BLaER1 (cell line): ENCODE data around the gene PLA2G10.
"Not testable (repeated sequence)": the region's sequence is repeated elsewhere in the genome, so short reads cannot be mapped to it uniquely, and the experiment has no call there.

Source experiments
- H3K27ac ChIP-seq: shearing (Covaris generic); formaldehyde crosslinking; 2 replicates; pipeline ENCODE4 v1.8.1; 2022
- H3K27me3 ChIP-seq: shearing (Covaris generic); formaldehyde crosslinking; 2 replicates; pipeline ENCODE4 v1.8.1; 2022
- H3K36me3 ChIP-seq: shearing (Covaris generic); formaldehyde crosslinking; 2 replicates; pipeline ENCODE4 v1.8.1; 2022
- H3K4me1 ChIP-seq: shearing (Covaris generic); formaldehyde crosslinking; 2 replicates; pipeline ENCODE4 v1.8.1; 2022
- H3K4me2 ChIP-seq: shearing (Covaris generic); formaldehyde crosslinking; 2 replicates; pipeline ENCODE4 v1.8.1; 2022
- H3K4me3 ChIP-seq: shearing (Covaris generic); formaldehyde crosslinking; 2 replicates; pipeline ENCODE4 v1.8.1; 2022
- H3K9ac ChIP-seq: shearing (Covaris generic); formaldehyde crosslinking; 2 replicates; pipeline ENCODE4 v1.8.1; 2022
- H3K9me3 ChIP-seq: shearing (Covaris generic); formaldehyde crosslinking; 2 replicates; pipeline ENCODE4 v1.8.1; 2022
- H4K20me1 ChIP-seq: shearing (Covaris generic); formaldehyde crosslinking; 2 replicates; pipeline ENCODE4 v1.8.1; 2022
- Cebpa-rat ChIP-seq: shearing (Covaris generic); IDR thresholded peaks from 2 replicates; pipeline ENCODE4 v1.8.1; 2022

PLA2G10 gene

DNA sequence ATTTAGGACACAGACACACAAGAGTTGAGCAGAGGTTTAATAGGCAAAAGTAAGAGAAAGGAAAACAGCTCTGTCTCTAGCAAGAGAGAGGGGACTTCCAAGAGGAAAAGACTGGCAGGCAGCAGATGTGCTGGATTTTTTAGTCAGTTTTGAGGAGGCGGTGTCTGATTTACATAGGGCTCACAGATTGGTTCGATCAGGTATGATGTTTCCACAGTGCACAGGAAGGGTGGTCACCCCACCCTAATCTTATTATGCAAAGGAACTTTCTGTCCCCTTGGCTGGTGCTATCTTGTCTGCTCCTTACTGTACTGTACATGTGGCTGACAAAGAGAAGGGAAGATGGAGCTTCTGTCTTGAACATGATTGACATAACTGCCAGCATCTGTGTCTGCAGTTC lies 36.0 kb downstream of the PLA2G10 start:
- H3K4me3 ChIP-seq, result no peak overlapping the region
- peaks cover 11% of the 10 kb centered on the region for H3K4me1 ChIP-seq
- H3K9me3 ChIP-seq, result no peaks in the 10 kb centered on the region
- H3K4me2 ChIP-seq, result peak overlapping the region; percentile 19; the same call in 1 of the 2 replicates
- H3K27me3 ChIP-seq, result no peaks in the 10 kb centered on the region
- H4K20me1 ChIP-seq, result peaks cover 28% of the 10 kb centered on the region; the same call in 1 of the 2 replicates
- no peak overlapping the region for H3K27ac ChIP-seq
- TF ChIP-seq Cebpa-rat, result no peak
- H3K9ac ChIP-seq, result no peak overlapping the region
- peaks cover 97% of the 10 kb centered on the region for H3K36me3 ChIP-seq

DNA sequence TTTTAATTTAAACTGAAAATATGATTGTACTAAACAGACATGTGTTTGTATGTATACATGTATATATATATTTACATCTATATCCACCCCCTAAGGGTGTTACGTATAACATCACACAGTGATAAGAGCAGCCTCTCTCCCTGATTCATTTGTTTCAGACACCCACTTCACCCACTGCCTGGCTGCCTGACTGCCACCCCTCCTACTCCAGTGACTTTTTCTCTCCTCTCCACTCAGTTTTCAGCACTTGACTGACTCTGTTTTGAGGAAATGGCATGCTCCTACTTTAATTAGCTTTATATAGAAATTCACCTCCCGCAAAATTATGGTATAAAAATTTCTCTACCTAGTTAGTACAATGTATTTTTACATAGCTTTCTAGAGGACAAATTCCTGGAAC lies 41.4 kb downstream of the PLA2G10 start:
- peaks cover 4% of the 10 kb centered on the region for H3K4me1 ChIP-seq
- no peaks in the 10 kb centered on the region for H3K27me3 ChIP-seq
- H3K9ac ChIP-seq, result no peak overlapping the region
- no peak for TF ChIP-seq Cebpa-rat
- no peak overlapping the region for H3K27ac ChIP-seq
- H3K4me2 ChIP-seq, result no peak overlapping the region
- H3K9me3 ChIP-seq, result no peaks in the 10 kb centered on the region
- H3K36me3 ChIP-seq, result peaks cover 100% of the 10 kb centered on the region
- no peak overlapping the region for H3K4me3 ChIP-seq
- H4K20me1 ChIP-seq, result peaks cover 68% of the 10 kb centered on the region

DNA sequence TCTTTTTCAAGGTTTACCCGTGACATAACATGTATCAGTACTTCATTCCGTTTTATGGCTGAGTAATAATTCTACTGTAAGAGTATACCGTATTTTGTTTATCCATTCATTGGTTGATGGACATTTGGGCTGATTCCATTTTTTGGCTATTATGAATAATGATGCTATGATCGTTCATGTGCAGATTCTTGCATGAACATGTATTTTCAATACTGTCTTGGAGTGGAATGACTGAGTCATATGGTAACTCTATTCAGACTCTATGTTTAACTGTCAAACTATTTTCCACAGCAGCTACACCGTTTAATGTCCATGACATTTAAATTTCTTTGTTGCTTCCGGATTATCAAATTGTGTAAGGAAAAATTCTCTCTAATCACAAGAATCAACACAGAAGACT lies 43.5 kb downstream of the PLA2G10 start:
- Histone ChIP-seq H3K4me3 (no peak overlapping the region), H3K9me3 (no peaks in the 10 kb centered on the region), H3K4me2 (no peak overlapping the region), H4K20me1 (peaks cover 86% of the 10 kb centered on the region), H3K27me3 (no peaks in the 10 kb centered on the region), H3K4me1 (no peaks in the 10 kb centered on the region), H3K36me3 (peaks cover 100% of the 10 kb centered on the region), H3K9ac (no peak overlapping the region), H3K27ac (no peak overlapping the region)
- TF ChIP-seq Cebpa-rat, result no peak

DNA sequence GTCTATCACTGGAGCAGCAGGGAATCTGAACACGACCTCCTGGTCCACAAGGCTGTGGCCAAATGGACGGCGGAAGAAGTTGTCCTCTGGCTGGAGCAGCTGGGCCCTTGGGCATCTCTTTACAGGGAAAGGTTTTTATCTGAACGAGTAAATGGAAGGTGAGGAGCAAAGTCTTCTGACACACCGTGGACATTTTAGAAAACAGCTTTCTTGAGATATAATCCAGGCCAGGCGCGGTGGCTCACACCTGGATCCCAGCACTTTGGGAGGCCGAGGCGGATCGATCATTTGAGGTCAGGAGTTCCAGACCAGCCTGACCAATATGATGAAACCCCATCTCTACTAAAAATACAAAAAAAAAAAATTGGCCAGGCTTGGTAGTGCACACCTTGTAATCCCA lies 44.3 kb downstream of the PLA2G10 start:
- H3K4me1 ChIP-seq, result no peaks in the 10 kb centered on the region
- peaks cover 87% of the 10 kb centered on the region for H4K20me1 ChIP-seq
- no peaks in the 10 kb centered on the region for H3K9me3 ChIP-seq
- H3K36me3 ChIP-seq, result peaks cover 100% of the 10 kb centered on the region
- no peak for TF ChIP-seq Cebpa-rat
- no peaks in the 10 kb centered on the region for H3K27me3 ChIP-seq
- no peak overlapping the region for H3K4me3 ChIP-seq
- no peak overlapping the region for H3K4me2 ChIP-seq
- H3K9ac ChIP-seq, result no peak overlapping the region
- no peak overlapping the region for H3K27ac ChIP-seq

DNA sequence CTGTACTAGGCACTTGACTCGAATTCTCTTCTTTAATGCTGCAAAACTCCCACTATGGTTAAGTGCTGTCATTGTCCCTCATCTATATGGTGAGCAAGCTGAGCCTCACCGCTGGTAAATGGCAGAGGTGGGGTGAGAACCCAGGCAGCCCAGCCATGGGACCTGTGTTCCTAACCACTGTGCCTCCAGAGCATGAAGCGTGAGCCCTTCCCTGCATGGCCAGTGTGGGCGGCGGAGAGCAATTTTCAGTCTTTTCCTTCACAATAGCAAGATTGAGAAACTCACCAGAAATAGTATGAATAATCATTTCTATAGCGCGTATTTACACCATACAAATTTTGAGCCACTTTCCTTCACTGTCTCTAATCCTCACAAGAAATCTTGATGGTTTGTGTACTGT lies 52.2 kb downstream of the PLA2G10 start:
- H3K4me2 ChIP-seq, result no peak overlapping the region
- no peaks in the 10 kb centered on the region for H3K27me3 ChIP-seq
- no peaks in the 10 kb centered on the region for H3K4me1 ChIP-seq
- no peak for TF ChIP-seq Cebpa-rat
- peaks cover 98% of the 10 kb centered on the region for H3K36me3 ChIP-seq
- H3K9ac ChIP-seq, result no peak overlapping the region
- H4K20me1 ChIP-seq, result peaks cover 100% of the 10 kb centered on the region
- no peak overlapping the region for H3K4me3 ChIP-seq
- H3K9me3 ChIP-seq, result no peaks in the 10 kb centered on the region
- H3K27ac ChIP-seq, result no peak overlapping the region

DNA sequence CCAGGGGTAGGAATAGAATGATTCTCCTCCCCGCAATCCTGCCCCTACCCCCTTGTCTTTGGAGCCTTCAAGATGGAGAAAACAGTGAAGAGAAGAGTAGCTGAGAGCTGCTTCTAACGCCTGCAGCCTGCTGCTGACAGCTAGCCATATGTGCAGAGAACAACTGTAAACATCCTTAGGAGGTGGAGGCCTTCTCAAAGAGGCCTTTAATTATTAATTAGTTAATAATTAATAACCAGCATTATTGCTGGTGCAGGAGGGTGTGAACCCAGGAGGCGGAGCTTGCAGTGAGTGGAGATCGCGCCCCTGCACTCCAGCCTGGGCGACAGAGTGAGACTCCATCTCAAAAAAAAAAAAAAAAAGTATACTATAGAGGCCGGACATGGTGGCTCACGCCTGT lies 52.9 kb downstream of the PLA2G10 start:
- Histone ChIP-seq H3K4me2 (no peak overlapping the region), H3K4me3 (no peak overlapping the region), H4K20me1 (peaks cover 100% of the 10 kb centered on the region), H3K9me3 (no peaks in the 10 kb centered on the region), H3K36me3 (peaks cover 92% of the 10 kb centered on the region), H3K27me3 (no peaks in the 10 kb centered on the region), H3K9ac (no peak overlapping the region), H3K27ac (no peak overlapping the region), H3K4me1 (no peaks in the 10 kb centered on the region)
- TF ChIP-seq Cebpa-rat, result no peak

DNA sequence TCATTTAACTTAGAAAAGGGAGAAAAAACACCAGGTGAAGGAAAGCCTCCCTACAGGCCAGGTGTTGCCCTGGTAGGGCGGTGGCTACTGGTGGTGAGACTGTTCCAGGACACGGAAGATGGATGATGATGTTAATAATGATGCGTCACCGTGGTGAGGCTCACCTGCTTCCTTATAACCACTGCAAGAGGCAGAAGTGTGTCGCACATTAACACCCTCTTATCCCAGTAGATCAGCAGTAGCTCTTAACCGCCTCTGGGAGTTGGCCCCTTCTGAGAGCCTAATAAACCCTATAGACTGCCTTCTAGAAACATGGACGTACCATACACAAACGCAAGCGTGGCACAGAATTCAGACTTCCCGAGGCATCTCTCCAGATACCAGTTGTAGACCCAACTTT lies 53.6 kb downstream of the PLA2G10 start:
- Histone ChIP-seq H3K9me3 (no peaks in the 10 kb centered on the region), H3K27me3 (no peaks in the 10 kb centered on the region), H3K4me3 (no peak overlapping the region), H3K4me1 (no peaks in the 10 kb centered on the region), H3K27ac (no peak overlapping the region), H3K4me2 (no peak overlapping the region), H3K9ac (no peak overlapping the region), H3K36me3 (peaks cover 91% of the 10 kb centered on the region), H4K20me1 (peaks cover 100% of the 10 kb centered on the region)
- no peak for TF ChIP-seq Cebpa-rat

DNA sequence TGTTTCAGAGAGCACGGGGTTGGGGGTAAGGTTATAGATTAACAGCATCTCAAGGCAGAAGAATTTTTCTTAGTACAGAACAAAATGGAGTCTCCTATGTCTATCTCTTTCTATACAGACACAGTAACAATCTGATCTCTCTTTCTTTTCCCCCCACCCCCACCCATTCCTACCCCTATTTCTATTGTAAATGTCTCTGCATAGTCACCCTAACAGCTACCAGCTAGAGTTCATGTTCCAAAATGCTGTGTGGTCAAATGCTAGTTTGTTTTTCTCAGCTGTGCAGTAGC lies 57.2 kb downstream of the PLA2G10 start:
- H3K4me3 ChIP-seq, H3K4me2 ChIP-seq, H3K27ac ChIP-seq, H3K27me3 ChIP-seq, H3K9me3 ChIP-seq, H3K9ac ChIP-seq: not testable (repeated sequence)
- H3K36me3 ChIP-seq, result peaks cover 62% of the 10 kb centered on the region
- peaks cover 15% of the 10 kb centered on the region for H3K4me1 ChIP-seq
- peaks cover 89% of the 10 kb centered on the region for H4K20me1 ChIP-seq

DNA sequence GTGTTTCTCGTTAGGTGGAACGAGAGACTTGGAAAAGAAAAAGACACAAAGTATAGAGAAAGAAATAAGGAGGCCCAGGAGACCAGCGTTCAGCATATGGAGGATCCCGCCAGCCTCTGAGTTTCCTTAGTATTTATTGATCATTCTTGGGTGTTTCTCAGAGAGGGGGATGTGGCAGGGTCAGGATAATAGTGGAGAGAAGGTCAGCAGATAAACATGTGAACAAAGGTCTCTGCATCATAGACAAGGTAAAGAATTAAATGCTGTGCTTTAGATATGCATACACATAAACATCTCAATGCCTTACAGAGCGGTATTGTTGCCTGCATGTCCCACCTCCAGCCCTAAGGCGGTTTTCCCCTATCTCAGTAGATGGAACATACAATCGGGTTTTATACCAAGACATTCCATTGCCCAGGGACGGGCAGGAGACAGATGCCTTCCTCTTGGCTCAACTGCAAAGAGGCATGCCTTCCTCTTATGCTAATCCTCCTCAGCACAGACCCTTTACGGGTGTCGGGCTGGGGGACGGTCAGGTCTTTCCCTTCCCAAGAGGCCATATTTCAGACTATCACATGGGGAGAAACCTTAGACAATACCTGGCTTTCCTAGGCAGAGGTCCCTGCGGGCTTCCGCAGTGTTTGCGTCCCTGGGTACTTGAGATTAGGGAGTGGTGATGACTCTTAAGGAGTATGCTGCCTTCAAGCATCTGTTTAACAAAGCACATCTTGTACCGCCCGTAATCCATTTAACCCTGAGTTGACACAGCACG lies 57.7 kb downstream of the PLA2G10 start:
- not testable (repeated sequence) for H3K27me3 ChIP-seq, H3K27ac ChIP-seq, H3K9ac ChIP-seq, H3K4me2 ChIP-seq, H3K9me3 ChIP-seq, H3K4me3 ChIP-seq
- Histone ChIP-seq H4K20me1 (peaks cover 84% of the 10 kb centered on the region), H3K36me3 (peaks cover 56% of the 10 kb centered on the region), H3K4me1 (peaks cover 21% of the 10 kb centered on the region)

DNA sequence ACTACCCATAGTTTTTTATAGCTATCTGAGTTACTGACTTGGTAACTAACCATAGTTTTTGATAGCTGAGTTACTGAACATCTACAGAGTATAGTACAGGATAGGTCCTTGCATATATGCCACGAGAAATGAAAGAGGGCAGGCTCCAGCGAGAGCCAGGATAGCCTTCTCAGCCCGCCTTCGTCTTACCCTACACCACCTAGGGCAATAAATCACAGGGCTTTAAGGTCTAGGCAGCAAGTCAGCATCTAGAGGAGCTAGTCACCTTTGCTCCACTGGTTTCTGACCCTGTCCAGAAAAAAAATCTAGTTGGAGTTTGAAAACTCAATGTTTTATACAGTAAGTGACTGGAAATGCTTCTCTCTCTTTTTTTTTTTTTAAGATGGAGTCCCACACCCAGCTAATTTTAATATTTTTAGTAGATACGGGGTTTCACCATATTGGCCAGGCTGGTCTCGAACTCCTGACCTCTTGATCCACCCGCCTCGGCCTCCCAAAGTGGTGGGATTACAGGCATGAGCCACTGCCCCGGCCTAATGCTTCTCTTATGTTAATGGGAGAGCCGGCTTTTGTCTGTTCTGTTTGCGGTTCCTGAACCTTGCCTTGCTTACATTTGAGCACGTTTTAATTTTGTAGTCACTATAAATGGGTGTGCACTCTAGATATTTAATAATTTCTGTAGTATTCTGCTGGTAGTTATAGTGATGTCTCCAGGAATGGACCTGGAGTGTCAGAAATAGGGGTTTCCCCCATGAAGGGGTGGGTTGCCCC lies 58.5 kb downstream of the PLA2G10 start:
- H3K9ac ChIP-seq, result no peak overlapping the region
- no peak overlapping the region for H3K4me2 ChIP-seq

More for the DNA sequence above, 58.5 kb downstream of the PLA2G10 start:
- no peak overlapping the region for H3K27ac ChIP-seq
- H3K4me3 ChIP-seq, result no peak overlapping the region
- H3K36me3 ChIP-seq, result peaks cover 48% of the 10 kb centered on the region
- peaks cover 25% of the 10 kb centered on the region for H3K4me1 ChIP-seq
- no peaks in the 10 kb centered on the region for H3K27me3 ChIP-seq
- no peaks in the 10 kb centered on the region for H3K9me3 ChIP-seq
- H4K20me1 ChIP-seq, result peaks cover 76% of the 10 kb centered on the region
- TF ChIP-seq Cebpa-rat, result no peak
